T-helper 2 cell treated with Interferon-gamma antibody and Interleukin-4, amounts not matched to agents 100 ng/mL and 5 ng/mL, for 36 hours (primary cell): ENCODE measurements around the gene SERPINA6. TPM values are rescaled to one million over a fixed set of nuclear protein-coding genes. Genes with fewer than 3 reads are reported as not detected.
"Not testable (repeated sequence)": the region's sequence is repeated elsewhere in the genome, so short reads cannot be mapped to it uniquely, and the experiment has no call there.

Source experiments
- intact Hi-C: fragments of 100-400 bp; cut with micrococcal nuclease; formaldehyde crosslinking; loops from one replicate; pipeline ENCODE4 v1.15.1; 2023
- total RNA-seq: library from RNA; stranded (reverse); gene quantifications from 2 replicates; pipeline ENCODE4 v1.2.3, GENCODE V29; 2022

The SERPINA6 gene
- total RNA-seq, 1 donor from 2014 or later: not detected

GRCh38 chr14:94293578-94293924, 29.6 kb downstream of the SERPINA6 start:
- intact Hi-C loops: no loop called here

GRCh38 chr14:94292872-94293577, 30.1 kb downstream of the SERPINA6 start, which contains the start of gene SERPINA10:
TSS of gene SERPINA10 (minus strand) at chr14:94293268. CDS start at chr14:94290593, 2,675 bp downstream.
- intact Hi-C loops: no loop called here

GRCh38 chr14:94292526-94292871, 30.6 kb downstream of the SERPINA6 start:
- intact Hi-C loops: no loop called here

GRCh38 chr14:94291906-94292525, 31.1 kb downstream of the SERPINA6 start:
- intact Hi-C loops: no loop called here

GRCh38 chr14:94291159-94291905, 31.8 kb downstream of the SERPINA6 start:
- intact Hi-C loops: no loop called here

- intact Hi-C loops: no loop called here
Observed at GRCh38 chr14:94290197-94290596, 32.9 kb downstream of the SERPINA6 start.

- intact Hi-C loops: no loop called here
Observed at GRCh38 chr14:94288610-94289465, 34.3 kb downstream of the SERPINA6 start.

GRCh38 chr14:94285158-94285557, 38.0 kb downstream of the SERPINA6 start:
- intact Hi-C loops: no loop called here

- intact Hi-C loops: no loop called here
Observed at GRCh38 chr14:94284221-94284620, 38.9 kb downstream of the SERPINA6 start.

GRCh38 chr14:94282991-94283723, 40.0 kb downstream of the SERPINA6 start:
- intact Hi-C loops: no loop called here

- intact Hi-C loops: no loop called here
Observed at GRCh38 chr14:94278731-94279130, 44.4 kb downstream of the SERPINA6 start.

GRCh38 chr14:94276898-94277561, 46.1 kb downstream of the SERPINA6 start:
- intact Hi-C loops: not testable (repeated sequence)

- intact Hi-C loops: no loop called here
Observed at GRCh38 chr14:94269156-94269555, 54.0 kb downstream of the SERPINA6 start.

GRCh38 chr14:94268582-94268981, 54.6 kb downstream of the SERPINA6 start:
- intact Hi-C loops: not testable (repeated sequence)

- intact Hi-C loops: no loop called here
Observed at GRCh38 chr14:94267352-94267751, 55.8 kb downstream of the SERPINA6 start.

- intact Hi-C loops: not testable (repeated sequence)
Observed at GRCh38 chr14:94264195-94264594, 58.9 kb downstream of the SERPINA6 start.
